ENCODE data around the gene TANGO6. TPM values are rescaled to one million over a fixed set of nuclear protein-coding genes. Genes with fewer than 3 reads are reported as not detected.

The TANGO6 gene
- total RNA-seq, 1 donor: 38.0 TPM

GRCh38 chr16:68948230-68948910, 105.0 kb downstream of the TANGO6 start:
- Histone ChIP-seq H3K27ac (ENCODE audit: low read depth, low read length) (no peak overlapping the region), H2AFZ (ENCODE audit: low read length) (no peak overlapping the region), H3K36me3 (ENCODE audit: insufficient read depth, low read length) (no peaks in the 10 kb centered on the region), H3K4me1 (ENCODE audit: insufficient read depth, low read length) (peaks cover 15% of the 10 kb centered on the region), H3K4me2 (ENCODE audit: insufficient read depth, low read length) (no peak overlapping the region), H4K20me1 (ENCODE audit: insufficient read depth, low read length) (no peaks in the 10 kb centered on the region), H3K27me3 (ENCODE audit: insufficient read depth, low read length) (no peaks in the 10 kb centered on the region), H3K9me3 (ENCODE audit: low read depth, low read length) (no peaks in the 10 kb centered on the region), H3K4me3 (ENCODE audit: insufficient read depth, low read length) (no peak overlapping the region), H3K79me2 (ENCODE audit: insufficient read depth, low read length) (no peaks in the 10 kb centered on the region)
- TF ChIP-seq CTCF (IDR thresholded peaks at IDR 0.05; ENCODE audit: extremely low read depth, low read depth, low read length): no peak
- DNase-seq (ENCODE audit: insufficient read length, low spot score, missing footprints): no peak

- Histone ChIP-seq H3K9me3 (ENCODE audit: low read depth, low read length) (no peaks in the 10 kb centered on the region), H3K36me3 (ENCODE audit: insufficient read depth, low read length) (no peaks in the 10 kb centered on the region), H3K4me1 (ENCODE audit: insufficient read depth, low read length) (peaks cover 10% of the 10 kb centered on the region), H3K4me3 (ENCODE audit: insufficient read depth, low read length) (no peak overlapping the region), H4K20me1 (ENCODE audit: insufficient read depth, low read length) (no peaks in the 10 kb centered on the region), H3K4me2 (ENCODE audit: insufficient read depth, low read length) (no peak overlapping the region), H3K27ac (ENCODE audit: low read depth, low read length) (no peak overlapping the region), H2AFZ (ENCODE audit: low read length) (no peak overlapping the region), H3K27me3 (ENCODE audit: insufficient read depth, low read length) (no peaks in the 10 kb centered on the region), H3K79me2 (ENCODE audit: insufficient read depth, low read length) (no peaks in the 10 kb centered on the region)
- no peak for TF ChIP-seq CTCF (IDR thresholded peaks at IDR 0.05; ENCODE audit: extremely low read depth, low read depth, low read length)
- peak; percentile 75 for DNase-seq (ENCODE audit: insufficient read length, low spot score, missing footprints)
Observed at GRCh38 chr16:68951991-68952877, 108.9 kb downstream of the TANGO6 start.

- TF ChIP-seq CTCF (IDR thresholded peaks at IDR 0.05; ENCODE audit: extremely low read depth, low read depth, low read length): no peak
- H3K79me2 ChIP-seq (ENCODE audit: insufficient read depth, low read length): no peaks in the 10 kb centered on the region
- no peak overlapping the region for H3K4me3 ChIP-seq (ENCODE audit: insufficient read depth, low read length)
- no peak overlapping the region for H2AFZ ChIP-seq (ENCODE audit: low read length)
- no peaks in the 10 kb centered on the region for H3K27me3 ChIP-seq (ENCODE audit: insufficient read depth, low read length)
- H3K4me1 ChIP-seq (ENCODE audit: insufficient read depth, low read length): peaks cover 10% of the 10 kb centered on the region
- no peak overlapping the region for H3K4me2 ChIP-seq (ENCODE audit: insufficient read depth, low read length)
- no peaks in the 10 kb centered on the region for H4K20me1 ChIP-seq (ENCODE audit: insufficient read depth, low read length)
- no peak for DNase-seq (ENCODE audit: insufficient read length, low spot score, missing footprints)
- no peak overlapping the region for H3K27ac ChIP-seq (ENCODE audit: low read depth, low read length)
- H3K9me3 ChIP-seq (ENCODE audit: low read depth, low read length): no peaks in the 10 kb centered on the region
- H3K36me3 ChIP-seq (ENCODE audit: insufficient read depth, low read length): no peaks in the 10 kb centered on the region
Observed at GRCh38 chr16:68954911-68955635, 111.7 kb downstream of the TANGO6 start.

Measured in osteoblast (primary cell).